22Rv1 (cell line): Measurements from ENCODE around the gene ATP10A.

Source experiments
- H3K27ac ChIP-seq: fragments of 450-650 bp; 2 replicates; pipeline ENCODE4 v1.5.1; 2017
- CTCF ChIP-seq: fragments of 450-650 bp; IDR thresholded peaks from 2 replicates; pipeline ENCODE4 v1.5.1; 2017; ENCODE audit warnings: mild to moderate bottlenecking
- ZFX ChIP-seq: fragments of 450-650 bp; IDR thresholded peaks from 2 replicates; pipeline ENCODE4 v1.6.1; 2017; ENCODE audit warnings: antibody characterized with exemption, borderline replicate concordance

The ATP10A gene

GRCh38 chr15:25688166-25688565, 175.0 kb downstream of the ATP10A start:
- TF ChIP-seq CTCF (no peak), ZFX (no peak)
- H3K27ac ChIP-seq = no peak overlapping the region

GRCh38 chr15:25687689-25688088, 175.4 kb downstream of the ATP10A start:
- no peak for TF ChIP-seq ZFX
- TF ChIP-seq CTCF = no peak

GRCh38 chr15:25687276-25687675, 175.9 kb downstream of the ATP10A start:
- H3K27ac ChIP-seq = no peak overlapping the region
- TF ChIP-seq ZFX = no peak
- TF ChIP-seq CTCF = no peak

More at GRCh38 chr15:25687689-25688088, 175.4 kb downstream of the ATP10A start:
- no peak overlapping the region for H3K27ac ChIP-seq

- no peak overlapping the region for H3K27ac ChIP-seq
- TF ChIP-seq CTCF (no peak), ZFX (no peak)
Measured at GRCh38 chr15:25686780-25687179, 176.3 kb downstream of the ATP10A start.

GRCh38 chr15:25684521-25685431, 178.4 kb downstream of the ATP10A start:
- TF ChIP-seq ZFX (no peak), CTCF (no peak)
- no peak overlapping the region for H3K27ac ChIP-seq

- H3K27ac ChIP-seq = no peak overlapping the region
- no peak for TF ChIP-seq ZFX
- no peak for TF ChIP-seq CTCF
Measured at GRCh38 chr15:25683911-25684310, 179.2 kb downstream of the ATP10A start.

GRCh38 chr15:25683415-25683814, 179.7 kb downstream of the ATP10A start:
- TF ChIP-seq ZFX = no peak

More at GRCh38 chr15:25683415-25683814, 179.7 kb downstream of the ATP10A start:
- H3K27ac ChIP-seq = no peak overlapping the region
